Tibial nerve (tissue), 4 donors: ENCODE measurements around the gene GPR27.

ENCODE experiments used
- EP300 ChIP-seq, 2 donors: sonication (generic); formaldehyde crosslinking; IDR thresholded peaks; one replicate each; pipeline ENCODE4 v1.6.1; 2017; ENCODE audit warnings: antibody characterized with exemption in 2 of 2, mild to moderate bottlenecking in 1 of 2
- POLR2A ChIP-seq, 2 donors: fragments of 450-650 bp; IDR thresholded peaks; one replicate each; pipeline ENCODE4 v1.6.1; 2017; ENCODE audit warnings: antibody characterized with exemption in 2 of 2, mild to moderate bottlenecking in 2 of 2, moderate library complexity in 2 of 2
- TF ChIP-seq, protein P1 (sequence below), 5 experiments: fragments of 200-600 bp in 3 of 5; fragments of 450-650 bp in 2 of 5; sonication (generic) in 3 of 5; IDR thresholded peaks; one replicate each; pipeline ENCODE4 v1.5.1; 2016 to 2019; ENCODE audit warnings: antibody characterized with exemption in 5 of 5, mild to moderate bottlenecking in 3 of 5, moderate library complexity in 2 of 5

DNA sequence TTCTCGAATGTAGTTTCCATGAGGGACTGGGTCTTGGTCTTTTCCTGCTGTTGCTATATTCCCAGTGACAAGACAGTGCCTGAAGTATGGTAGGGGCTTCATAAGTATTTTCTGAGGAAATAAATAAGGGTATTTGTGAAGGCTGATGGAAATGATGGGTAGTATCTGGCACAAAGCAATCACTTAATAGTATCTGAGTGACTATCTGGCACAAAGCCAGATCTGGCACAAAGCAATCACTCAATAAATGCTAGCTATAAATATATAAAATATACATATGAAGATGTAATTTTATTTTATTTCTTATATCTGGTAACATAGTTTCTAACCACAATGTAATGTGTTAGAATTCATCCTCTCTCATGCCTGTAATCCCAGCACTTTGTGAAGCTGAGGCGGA lies 52.0 kb downstream of the GPR27 start:
- TF ChIP-seq, protein P1, sequence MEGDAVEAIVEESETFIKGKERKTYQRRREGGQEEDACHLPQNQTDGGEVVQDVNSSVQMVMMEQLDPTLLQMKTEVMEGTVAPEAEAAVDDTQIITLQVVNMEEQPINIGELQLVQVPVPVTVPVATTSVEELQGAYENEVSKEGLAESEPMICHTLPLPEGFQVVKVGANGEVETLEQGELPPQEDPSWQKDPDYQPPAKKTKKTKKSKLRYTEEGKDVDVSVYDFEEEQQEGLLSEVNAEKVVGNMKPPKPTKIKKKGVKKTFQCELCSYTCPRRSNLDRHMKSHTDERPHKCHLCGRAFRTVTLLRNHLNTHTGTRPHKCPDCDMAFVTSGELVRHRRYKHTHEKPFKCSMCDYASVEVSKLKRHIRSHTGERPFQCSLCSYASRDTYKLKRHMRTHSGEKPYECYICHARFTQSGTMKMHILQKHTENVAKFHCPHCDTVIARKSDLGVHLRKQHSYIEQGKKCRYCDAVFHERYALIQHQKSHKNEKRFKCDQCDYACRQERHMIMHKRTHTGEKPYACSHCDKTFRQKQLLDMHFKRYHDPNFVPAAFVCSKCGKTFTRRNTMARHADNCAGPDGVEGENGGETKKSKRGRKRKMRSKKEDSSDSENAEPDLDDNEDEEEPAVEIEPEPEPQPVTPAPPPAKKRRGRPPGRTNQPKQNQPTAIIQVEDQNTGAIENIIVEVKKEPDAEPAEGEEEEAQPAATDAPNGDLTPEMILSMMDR (IDR thresholded peaks at IDR 0.05) = no peak
- TF ChIP-seq POLR2A (IDR thresholded peaks at IDR 0.05) (no peak), EP300 (IDR thresholded peaks at IDR 0.05) (no peak)
